Hematopoietic multipotent progenitor cell treated with erythropoietin and hydrocortisone succinate and interleukin-3 and kit ligand, for 8 days (in vitro differentiated cells): Measurements from ENCODE around the gene ZNF469.
"Not testable (repeated sequence)": the region's sequence is repeated elsewhere in the genome, so short reads cannot be mapped to it uniquely, and the experiment has no call there.

ENCODE experiments used
- DNase-seq: peaks from one replicate; pipeline ENCODE4 v3.0.0-alpha.2; 2015

Gene ZNF469

GRCh38 chr16:88395669-88396584 lies 13.2 kb downstream of the ZNF469 start:
- no peak for DNase-seq

DNA sequence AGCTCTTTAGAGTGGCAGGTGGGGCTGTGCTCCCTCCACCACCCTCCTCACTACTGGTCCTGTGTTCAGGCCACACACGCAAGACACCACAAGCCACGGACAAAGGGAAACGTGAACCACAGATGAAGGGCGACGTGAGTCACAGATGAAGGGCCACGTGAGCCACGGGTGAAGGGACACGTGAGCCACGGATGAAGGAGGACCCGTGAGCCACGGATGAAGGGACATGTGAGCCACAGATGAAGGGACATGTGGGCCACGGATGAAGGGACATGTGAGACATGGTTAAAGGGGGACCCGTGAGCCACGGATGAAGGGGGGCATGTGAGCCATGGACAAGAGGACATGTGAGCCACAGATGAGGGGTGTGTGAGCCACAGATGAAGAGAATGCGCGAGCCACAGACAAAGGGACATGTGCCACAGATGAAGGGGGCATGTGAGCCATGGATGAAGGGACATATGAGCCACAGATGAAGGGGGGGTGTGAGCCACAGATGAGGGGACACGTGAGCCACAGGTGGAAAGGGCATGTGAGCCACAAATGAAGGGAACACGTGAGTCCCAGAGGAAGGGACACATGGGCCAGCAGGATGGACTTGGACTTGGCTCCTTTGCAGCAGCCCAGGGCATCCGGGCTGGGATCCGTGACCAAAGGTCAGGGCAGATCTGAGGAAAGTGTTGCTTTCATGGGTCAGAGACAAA lies 15.6 kb downstream of the ZNF469 start:
- no peak for DNase-seq

DNA sequence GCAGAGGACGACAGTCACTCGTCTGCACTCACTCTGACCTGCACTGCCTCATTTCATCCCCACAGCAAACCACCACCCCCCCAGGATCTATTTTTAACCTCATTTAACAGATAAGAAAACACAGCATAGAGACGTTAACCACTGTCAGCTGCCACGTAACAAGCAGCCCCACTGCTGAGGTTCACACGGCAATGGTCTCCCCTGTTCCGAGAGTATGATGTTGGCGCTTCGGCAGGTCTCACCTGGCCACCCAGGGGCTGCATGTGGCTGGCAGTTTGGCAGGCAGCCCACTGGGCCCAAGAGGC lies 16.1 kb downstream of the ZNF469 start:
- no peak for DNase-seq

- no peak for DNase-seq
These were observed 17.4 kb downstream of the ZNF469 start for GRCh38 chr16:88400186-88400585.

- DNase-seq, result no peak
These were observed 19.0 kb downstream of the ZNF469 start for GRCh38 chr16:88401604-88402246.

DNA sequence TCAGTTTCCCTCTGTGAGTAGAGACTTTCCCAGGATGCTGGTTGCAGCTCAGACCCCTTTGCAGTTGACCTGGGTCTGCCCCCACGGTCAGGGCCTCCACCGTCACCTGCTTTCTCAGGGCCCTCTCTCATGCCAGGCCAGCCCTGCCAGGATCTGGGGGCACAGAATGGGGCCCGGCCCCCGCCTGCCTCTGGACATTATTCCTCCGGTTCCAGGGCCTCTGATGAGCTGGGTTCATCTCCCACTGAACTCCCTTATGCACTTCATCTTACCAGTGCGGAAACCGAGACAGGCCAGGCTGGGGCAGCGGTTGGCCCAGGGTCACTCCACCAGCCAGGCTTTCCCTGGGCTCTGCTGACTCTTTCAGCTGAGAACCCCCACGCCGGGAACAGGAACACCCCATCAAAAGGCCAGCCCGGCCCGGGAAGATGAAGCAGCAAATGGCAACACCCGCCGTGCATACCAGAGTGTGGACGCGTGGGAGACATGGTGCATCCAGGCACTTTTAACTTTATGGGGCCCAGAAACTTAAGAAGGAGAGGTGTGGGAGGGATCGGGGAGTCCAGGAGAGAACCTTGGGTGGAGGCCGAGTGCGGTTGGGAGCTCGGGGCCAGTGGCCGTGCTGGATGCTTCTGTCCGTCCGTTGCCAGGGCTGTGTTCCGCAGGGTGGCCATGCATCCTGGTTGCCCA lies 19.9 kb downstream of the ZNF469 start:
- DNase-seq, result no peak

DNA sequence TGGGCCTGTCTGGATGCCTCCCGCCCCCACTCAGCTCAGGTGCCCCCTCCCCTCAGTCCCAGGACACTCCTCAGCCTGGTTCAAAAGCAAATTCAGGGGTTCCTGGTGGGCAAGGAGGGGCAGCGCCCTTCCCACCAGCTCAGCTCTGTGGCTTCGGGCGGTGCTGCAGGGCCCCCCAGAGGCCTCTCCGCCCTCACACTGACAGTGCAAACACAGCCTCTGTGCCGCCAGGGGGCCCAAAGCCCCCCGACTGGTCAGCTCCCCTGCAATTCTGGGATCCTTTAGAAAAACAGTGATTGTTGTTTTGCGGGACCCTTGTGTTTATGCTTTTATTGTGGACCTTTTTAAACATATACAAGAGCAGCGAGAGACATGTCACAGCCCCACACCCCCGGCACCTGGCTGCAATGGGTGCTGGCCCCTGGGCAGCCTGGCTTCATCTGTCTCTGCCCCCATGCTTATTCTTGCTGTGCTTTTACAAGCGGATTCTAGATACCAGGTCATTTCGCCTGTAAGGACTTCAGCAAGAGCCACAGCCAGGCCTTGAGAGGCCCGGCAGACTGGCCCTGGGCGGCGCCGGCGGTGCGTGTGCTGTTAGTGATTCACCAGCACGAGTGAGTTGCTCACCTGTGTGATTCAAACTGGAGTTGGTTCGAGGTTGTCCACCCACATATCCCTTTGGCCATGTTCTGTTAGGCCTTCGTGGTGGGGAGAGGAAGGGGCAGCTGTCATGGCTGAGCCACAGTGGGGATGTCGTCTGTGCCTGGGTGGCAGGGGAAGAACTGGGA lies 21.2 kb downstream of the ZNF469 start:
- no peak for DNase-seq

DNA sequence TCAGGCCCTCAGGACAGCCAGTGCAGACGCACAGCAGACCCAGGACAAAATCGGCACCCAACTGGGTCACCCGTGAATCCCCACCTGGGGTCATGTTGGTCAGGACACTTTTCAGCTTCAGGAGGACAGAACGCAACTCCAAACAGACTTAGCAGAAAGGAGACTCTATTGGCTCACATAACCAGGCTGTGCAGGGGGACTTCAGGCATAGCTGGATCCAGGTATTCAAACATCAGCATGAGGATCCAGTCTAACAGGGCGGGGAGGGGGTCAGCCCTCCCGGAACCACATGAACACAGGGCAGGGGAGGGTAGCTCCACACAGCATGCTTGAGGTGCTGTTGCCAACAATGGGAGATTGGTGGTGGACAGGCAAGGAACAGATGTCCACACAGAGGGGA lies 22.0 kb downstream of the ZNF469 start:
- no peak for DNase-seq

GRCh38 chr16:88405216-88406060 lies 22.7 kb downstream of the ZNF469 start:
- no peak for DNase-seq

DNA sequence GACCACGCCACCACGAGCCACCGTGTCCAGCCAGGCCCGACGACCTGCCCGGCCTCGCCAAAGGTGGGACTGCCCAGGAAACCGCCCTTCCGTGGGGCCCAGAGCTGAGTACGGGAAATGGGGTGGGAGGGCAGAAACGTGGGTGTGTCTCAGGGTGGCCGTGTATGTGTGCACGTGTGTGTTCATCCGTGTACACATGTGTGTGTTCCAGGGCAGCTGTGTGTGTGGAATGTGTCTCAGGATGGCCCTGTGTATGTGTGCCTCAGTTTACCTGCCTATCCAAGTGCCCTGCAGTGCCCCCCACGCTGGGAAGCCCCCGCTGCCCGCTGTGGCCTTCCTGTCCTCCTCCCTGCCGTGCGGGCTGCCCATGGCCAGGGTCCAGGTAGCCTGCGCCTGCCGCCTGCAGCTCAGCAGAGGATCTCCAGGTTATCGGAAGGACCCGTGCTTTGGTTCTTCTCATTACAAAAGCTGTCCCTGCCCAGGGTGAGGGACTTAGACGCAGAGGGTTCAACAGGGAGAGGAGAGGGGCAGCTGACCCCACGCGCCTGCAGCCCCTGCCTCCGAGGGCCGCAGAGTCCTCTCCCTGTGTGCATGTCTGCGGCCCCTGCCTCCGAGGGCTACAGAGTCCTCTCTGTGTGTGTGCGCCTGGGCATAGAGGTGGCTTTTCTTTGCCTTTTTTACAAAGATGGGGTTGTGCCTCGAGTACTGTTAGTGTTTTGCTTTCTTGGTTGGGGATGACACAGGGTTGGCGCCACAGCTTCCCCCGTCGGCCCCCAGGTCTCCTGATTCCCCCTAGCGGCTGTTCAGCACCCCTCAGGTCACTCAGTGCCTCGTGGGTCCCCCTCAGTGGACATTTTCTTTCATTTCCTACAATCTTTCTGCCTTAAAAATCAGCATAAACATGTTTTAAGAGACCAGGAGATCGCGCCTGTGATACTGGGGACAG lies 23.6 kb downstream of the ZNF469 start:
- DNase-seq, result no peak

DNA sequence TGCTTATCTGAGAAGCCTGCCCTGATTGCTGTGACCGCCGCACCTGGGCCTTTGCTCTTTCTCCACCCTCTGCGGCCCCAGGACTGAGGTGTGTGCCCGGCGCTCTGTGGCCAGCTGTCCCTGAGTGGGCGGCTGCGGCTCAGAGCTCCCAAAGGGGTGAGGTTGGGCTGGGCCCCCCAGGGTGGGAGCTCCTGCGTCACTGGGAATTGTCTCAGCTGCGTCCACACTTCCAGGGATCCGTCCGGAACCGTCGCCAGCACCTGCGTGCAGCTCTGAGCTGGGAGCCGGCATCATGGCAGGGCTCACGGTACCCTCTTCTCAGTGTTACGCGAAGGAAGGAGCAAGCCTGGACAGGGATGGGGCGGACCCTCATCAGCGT lies 24.3 kb downstream of the ZNF469 start:
- DNase-seq, result no peak

- DNase-seq, result no peak
These were observed 25.0 kb downstream of the ZNF469 start for GRCh38 chr16:88407807-88408206.

- DNase-seq, result no peak
These were observed 25.9 kb downstream of the ZNF469 start for GRCh38 chr16:88408561-88409142.

GRCh38 chr16:88409296-88410065 lies 26.7 kb downstream of the ZNF469 start:
- no peak for DNase-seq

GRCh38 chr16:88410297-88410968 lies 27.7 kb downstream of the ZNF469 start:
- DNase-seq, result not testable (repeated sequence)

GRCh38 chr16:88411951-88412576 lies 29.3 kb downstream of the ZNF469 start:
- DNase-seq, result no peak

- DNase-seq, result no peak
These were observed 30.0 kb downstream of the ZNF469 start for GRCh38 chr16:88412766-88413165.

GRCh38 chr16:88413231-88413630 lies 30.5 kb downstream of the ZNF469 start:
- DNase-seq, result no peak
